Kasumi-1 (cell line): ENCODE results near the gene IKBKE.

Experiments
- DNase-seq, 2 experiments: peaks; one replicate each; lab custom pipeline; 2025; lab: John Stamatoyannopoulos, UW

The IKBKE gene

DNA sequence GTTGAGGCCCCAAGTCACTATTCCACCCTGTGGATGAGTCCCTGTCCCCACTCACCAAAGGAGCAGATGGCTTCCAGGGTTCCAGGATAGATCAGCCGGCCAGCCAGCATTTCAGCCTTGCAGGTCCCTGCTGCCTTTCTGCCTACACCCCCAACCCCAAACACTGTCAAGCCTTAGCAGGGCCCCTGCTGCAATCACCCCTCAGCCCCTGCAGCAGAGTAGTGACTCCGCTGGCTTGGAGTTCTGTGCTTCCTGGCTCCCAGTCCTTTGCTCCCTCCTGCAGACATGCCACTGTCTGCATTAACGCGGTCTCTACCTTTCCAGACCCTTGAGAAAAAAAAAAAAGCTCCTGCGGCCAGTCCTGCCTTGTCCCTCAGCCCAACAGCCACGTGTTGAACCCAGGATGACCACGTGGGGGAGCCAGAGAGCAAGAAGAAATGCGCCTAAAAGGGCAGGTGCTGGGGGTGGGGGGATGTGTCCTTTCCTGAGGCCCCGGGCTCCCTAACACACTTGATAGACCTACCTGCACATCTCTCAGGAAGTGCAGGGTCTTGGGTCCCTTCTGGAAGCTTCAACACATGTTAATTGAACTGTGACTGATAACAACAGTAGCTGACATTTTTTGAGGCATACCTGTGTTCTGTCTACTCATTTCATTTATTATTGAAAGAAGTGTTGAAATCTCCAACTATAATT is 74.4 kb downstream of the IKBKE start:
- DNase-seq, result peak; percentile 54 to 60

DNA sequence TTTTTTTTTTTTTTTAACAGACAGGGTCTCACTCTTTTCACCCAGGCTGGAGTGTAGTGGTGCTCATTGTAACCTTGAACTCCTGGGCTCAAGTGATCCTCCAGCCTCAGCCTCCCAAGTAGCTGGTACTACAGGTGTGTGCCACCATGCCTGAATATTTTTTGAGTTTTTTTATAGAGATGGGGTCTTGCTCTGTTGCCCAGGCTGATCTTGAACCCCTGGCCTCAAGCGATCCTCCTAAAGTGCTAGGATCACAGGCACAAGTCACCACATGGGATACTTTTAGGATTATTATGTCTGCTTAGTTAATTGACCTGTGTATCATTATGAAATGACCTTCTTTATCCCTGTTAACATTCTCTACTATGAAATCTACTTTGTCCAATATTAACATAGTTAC is 75.1 kb downstream of the IKBKE start:
- DNase-seq, result no peak
